GM12865 (cell line): ENCODE data around the gene MRPL46.

ENCODE experiments used
- DNase-seq: peaks from one replicate; pipeline ENCODE4 v3.0.0; 2010; ENCODE audit warnings: low read depth
- H3K4me3 ChIP-seq: 2 replicates; pipeline ENCODE4 v1.5.1; 2011; ENCODE audit warnings: mild to moderate bottlenecking, low read depth, low read length, control low read depth
- CTCF ChIP-seq: IDR thresholded peaks from 2 replicates; pipeline ENCODE4 v1.5.1; 2011; ENCODE audit warnings: low read length, control low read depth, low read depth, inconsistent platforms; ENCODE audit not compliant: insufficient read depth; ENCODE audit errors: missing control alignments

The MRPL46 gene

DNA sequence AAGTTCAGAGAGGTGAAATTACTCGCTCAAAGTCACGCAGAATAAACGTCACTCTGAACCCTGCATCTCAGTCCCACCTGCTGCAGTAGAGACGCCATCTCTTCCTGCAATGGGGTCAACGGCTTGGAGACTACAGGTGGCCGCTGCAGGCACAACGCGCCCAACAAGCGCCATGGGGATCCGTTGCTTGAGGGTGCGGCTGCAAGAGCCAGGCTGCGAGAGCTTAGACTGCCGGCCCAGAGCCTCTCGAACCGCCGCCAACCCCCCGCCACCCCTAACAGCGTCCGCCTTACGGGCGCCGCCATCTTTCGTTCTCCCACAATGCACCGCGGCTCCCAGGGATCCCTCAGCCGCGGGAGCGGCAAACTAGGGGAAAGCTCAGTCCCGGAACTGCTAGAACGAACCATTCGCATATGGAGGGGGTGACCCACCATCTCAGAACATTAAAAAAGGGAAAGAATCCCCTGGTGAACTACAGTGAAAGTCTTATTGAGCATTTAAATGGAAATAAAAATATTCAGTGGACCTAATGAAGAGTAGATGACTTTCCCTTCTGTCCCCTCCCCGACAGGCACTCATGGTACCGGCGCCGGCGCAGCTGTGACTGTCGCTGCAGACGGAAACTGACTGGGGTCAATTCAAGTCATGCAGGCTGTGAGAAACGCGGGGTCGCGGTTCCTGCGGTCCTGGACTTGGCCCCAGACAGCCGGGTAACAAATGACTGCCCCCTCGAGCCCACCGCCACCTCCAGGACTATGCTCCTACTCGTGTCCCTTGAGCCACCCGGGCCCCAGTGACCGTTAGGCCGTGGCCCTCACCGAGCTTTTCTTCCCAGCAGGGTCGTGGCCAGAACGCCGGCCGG lies at the start of gene MRPL46, which contains the start of gene MRPS11:
MRPL46 (minus strand) TSS at position 316 of the 862 bp plus-strand sequence; CDS start at position 305, 11 bp downstream.
MRPS11 (plus strand) TSS at position 636 of the 862 bp plus-strand sequence; CDS start at position 646, 10 bp downstream.
- H3K4me3 ChIP-seq, result peak within 1 kb of the TSS; percentile 82
- peak; percentile 93 for DNase-seq

GRCh38 chr15:88513195-88513594 lies 46.0 kb upstream of the MRPL46 start:
- no peak for TF ChIP-seq CTCF
- H3K4me3 ChIP-seq, result no peak overlapping the region
- DNase-seq, result no peak

More for the DNA sequence above, at the start of gene MRPL46, which contains the start of gene MRPS11:
- no peak for TF ChIP-seq CTCF

DNA sequence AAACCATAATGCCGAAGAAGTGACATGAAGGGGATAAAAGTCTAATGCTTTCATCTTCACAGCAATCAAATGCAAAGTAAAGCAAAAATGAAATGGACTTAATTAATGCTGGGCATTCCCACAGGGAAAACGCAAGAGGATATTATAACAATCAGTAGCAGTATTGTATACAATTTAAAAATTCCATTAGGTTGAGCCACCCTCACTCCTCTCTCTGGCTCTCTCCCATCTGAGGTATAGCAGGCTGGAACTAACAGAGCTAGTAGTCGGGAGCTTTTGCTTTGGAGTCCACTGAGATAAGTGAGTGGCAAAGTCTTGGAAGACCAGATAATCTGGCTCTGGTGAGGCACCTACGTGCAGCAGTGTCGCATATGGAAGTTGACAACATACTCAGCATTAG lies 45.4 kb upstream of the MRPL46 start:
- DNase-seq, result no peak
- no peak for TF ChIP-seq CTCF
- no peak overlapping the region for H3K4me3 ChIP-seq

DNA sequence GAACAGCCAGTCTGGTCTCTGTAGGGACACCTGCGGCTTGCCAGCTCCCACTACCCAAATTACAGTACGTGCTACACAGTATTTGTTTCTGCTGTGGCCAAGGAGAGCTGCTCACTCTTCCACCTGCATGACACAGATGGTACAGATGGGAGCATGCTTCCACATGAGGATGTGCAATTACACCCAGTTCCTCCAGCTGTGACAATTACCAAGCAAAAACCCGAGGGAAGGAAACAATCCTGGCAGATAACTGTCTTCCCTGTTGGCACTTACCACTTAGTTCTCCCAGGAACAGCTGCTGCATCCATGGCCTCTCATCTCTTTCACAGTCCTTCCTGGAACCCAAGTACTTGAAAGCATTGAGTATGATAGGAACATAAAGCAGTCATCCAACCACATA lies 44.9 kb upstream of the MRPL46 start:
- no peak for DNase-seq
- TF ChIP-seq CTCF, result no peak

DNA sequence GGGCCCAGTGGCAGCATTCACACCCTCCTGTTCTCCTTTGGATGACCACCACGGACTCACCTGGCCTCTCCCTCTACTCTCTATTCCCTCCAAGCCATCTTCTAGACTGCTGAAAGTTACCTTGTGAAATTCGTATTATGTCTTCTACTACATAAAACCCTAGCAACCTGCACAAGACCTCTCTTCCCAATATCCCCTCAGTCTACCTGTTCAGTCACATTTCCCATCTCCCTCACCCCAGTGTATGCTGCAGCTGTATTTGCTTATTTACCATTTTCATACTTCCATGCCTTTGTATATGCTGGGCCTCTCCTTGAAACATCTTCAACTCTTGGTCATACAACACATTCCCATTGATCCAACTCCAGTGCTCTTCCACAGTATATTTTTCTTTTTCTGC lies 44.0 kb upstream of the MRPL46 start:
- no peak for TF ChIP-seq CTCF
- H3K4me3 ChIP-seq, result no peak overlapping the region
- no peak for DNase-seq

More for the DNA sequence above, 44.9 kb upstream of the MRPL46 start:
- no peak overlapping the region for H3K4me3 ChIP-seq

DNA sequence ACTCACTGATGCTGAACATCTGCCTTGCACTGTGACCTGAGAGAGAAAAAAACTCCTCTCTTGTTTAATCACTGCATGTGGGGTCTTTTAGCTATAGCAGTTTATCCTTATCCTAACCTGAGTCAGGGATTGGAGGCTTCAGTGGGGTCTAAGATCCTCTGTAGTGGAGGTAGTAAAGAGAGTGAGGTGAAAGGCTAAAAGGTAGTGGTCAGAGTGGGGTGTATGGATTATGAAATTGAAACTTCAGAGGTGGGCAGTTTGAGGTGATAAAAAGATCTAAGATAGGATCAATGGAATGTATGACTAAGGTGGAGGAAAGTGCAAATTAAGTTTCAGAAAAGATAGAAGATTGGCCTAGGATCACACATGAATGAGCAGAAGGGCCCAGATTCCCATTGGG lies 42.8 kb upstream of the MRPL46 start:
- no peak for TF ChIP-seq CTCF
- DNase-seq, result no peak
- no peak overlapping the region for H3K4me3 ChIP-seq
